BJ (cell line): ENCODE results near the gene KMT2C. TPM values are rescaled to one million over a fixed set of nuclear protein-coding genes. Genes with fewer than 3 reads are reported as not detected.
"Not testable (repeated sequence)": the region's sequence is repeated elsewhere in the genome, so short reads cannot be mapped to it uniquely, and the experiment has no call there.

Experiments used
- CTCF ChIA-PET: fragments of 350-600 bp; formaldehyde crosslinking; extraction: SDS; loops from one replicate; lab custom pipeline; 2021; ENCODE audit warnings: antibody characterized with exemption, inconsistent platforms; lab: Yijun Ruan, JAX
- POLR2A ChIA-PET: fragments of 300-600 bp; sonication (Branson Sonifier 250); formaldehyde crosslinking; extraction: SDS; loops from one replicate; lab custom pipeline; 2021; ENCODE audit warnings: antibody characterized with exemption; lab: Charles Lee
- DNase-seq: peaks from one replicate; pipeline ENCODE4 v3.0.0-alpha.2; 2011; ENCODE audit warnings: low read depth
- H3K27me3 ChIP-seq: 2 replicates; pipeline ENCODE4 v1.6.0; 2011; ENCODE audit warnings: low read length; ENCODE audit not compliant: control insufficient read depth, insufficient read depth
- H3K36me3 ChIP-seq: 2 replicates; pipeline ENCODE4 v1.5.1; 2011; ENCODE audit warnings: low read length; ENCODE audit not compliant: control insufficient read depth, insufficient read depth
- H3K4me3 ChIP-seq: 2 replicates; pipeline ENCODE4 v1.5.1; 2011; ENCODE audit warnings: low read depth, mild to moderate bottlenecking, control low read depth, low read length
- polyA plus RNA-seq: library from polyadenylated mRNA; depleted of rRNA; stranded (reverse); fragments of >200 nt; gene quantifications from 2 replicates; pipeline ENCODE4 v1.2.3, GENCODE V29; 2011
- TF ChIP-seq, protein P1 (sequence below): IDR thresholded peaks from 2 replicates; pipeline ENCODE4 v1.5.1; 2011; ENCODE audit warnings: low read depth, mild to moderate bottlenecking, control low read depth, inconsistent platforms, low read length, moderate library complexity; ENCODE audit not compliant: insufficient read depth

The KMT2C gene
- polyA plus RNA-seq, 1 experiment, result 6.9 TPM

DNA sequence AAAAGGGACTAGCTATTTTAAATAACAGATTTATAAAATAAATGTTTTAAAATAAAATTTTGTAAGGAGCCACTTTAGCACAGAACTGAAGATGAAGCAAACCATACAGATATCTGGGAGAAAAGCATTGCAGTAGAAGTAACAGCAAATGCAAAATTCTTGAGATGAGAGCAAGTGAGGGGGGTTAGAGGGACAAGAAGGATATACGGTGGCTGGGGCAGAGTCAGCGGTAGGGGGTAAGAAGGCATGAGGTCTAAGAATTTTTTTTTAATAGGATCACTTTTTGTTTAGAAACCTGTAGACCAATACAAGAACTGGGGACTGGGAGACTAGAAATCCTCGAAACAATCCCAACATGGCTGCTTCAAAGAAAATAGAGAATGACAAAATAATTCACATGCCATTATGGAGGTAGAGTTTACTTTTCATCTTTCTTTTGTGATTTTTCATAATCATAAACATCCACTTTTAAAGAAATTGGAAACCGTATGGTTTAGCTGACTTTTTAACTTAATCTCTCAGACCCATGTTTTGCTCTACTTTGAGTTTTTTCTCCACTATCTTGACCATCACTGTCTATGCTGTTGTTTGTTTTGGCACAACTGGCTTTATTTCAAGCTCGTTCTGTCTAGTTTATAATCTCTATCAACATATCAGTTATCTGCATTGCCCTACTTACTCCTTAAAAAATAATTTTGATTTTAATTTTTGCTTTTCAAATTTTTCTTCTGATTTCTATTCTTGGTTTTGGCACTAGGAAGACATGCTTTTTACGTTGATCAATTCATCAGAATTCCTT lies 73.5 kb downstream of the KMT2C start:
- POLR2A ChIA-PET, result no interaction called here
- CTCF ChIA-PET, result no interaction called here
- no peak overlapping the region for H3K4me3 ChIP-seq

DNA sequence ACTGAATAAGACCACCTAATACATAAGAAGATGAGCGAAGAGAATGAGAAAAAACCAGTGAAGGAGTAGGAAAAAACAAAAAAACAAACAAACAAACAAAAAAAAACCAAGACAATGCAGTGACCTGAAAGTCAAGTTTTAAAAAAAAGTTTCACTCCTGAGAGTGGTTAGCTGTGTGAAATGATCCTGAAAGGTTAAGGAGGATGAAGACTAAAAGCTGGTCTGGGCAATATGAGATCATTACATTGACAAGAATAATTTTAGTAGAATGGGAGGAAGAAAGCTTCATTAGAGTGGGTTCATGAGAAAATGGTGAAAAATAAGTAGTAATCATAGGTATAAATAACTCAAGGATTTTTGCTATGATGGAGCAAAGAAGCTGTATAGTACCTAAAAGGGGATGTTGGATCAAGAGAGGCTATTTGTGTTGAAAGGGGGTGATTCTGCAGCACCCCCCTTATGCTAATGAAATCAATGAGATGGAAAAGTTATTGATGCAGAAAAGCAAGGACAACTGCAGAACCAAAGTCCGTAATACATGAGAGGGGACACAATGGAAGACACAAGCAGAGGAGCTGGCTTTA lies 80.2 kb downstream of the KMT2C start:
- TF ChIP-seq, protein P1, sequence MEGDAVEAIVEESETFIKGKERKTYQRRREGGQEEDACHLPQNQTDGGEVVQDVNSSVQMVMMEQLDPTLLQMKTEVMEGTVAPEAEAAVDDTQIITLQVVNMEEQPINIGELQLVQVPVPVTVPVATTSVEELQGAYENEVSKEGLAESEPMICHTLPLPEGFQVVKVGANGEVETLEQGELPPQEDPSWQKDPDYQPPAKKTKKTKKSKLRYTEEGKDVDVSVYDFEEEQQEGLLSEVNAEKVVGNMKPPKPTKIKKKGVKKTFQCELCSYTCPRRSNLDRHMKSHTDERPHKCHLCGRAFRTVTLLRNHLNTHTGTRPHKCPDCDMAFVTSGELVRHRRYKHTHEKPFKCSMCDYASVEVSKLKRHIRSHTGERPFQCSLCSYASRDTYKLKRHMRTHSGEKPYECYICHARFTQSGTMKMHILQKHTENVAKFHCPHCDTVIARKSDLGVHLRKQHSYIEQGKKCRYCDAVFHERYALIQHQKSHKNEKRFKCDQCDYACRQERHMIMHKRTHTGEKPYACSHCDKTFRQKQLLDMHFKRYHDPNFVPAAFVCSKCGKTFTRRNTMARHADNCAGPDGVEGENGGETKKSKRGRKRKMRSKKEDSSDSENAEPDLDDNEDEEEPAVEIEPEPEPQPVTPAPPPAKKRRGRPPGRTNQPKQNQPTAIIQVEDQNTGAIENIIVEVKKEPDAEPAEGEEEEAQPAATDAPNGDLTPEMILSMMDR, result no peak
- no peak overlapping the region for H3K4me3 ChIP-seq
- H3K36me3 ChIP-seq, result no peaks in the 10 kb centered on the region
- no peaks in the 10 kb centered on the region for H3K27me3 ChIP-seq
- ChIA-PET CTCF (interaction anchor here (0.7 kb wide), 1 partner anchor 235 kb away, joined by 3 read pairs; no protein-coding TSS in a partner anchor), POLR2A (no interaction called here)
- no peak for DNase-seq

More for the DNA sequence above, 73.5 kb downstream of the KMT2C start:
- H3K36me3 ChIP-seq, result no peaks in the 10 kb centered on the region
- DNase-seq, result no peak
- H3K27me3 ChIP-seq, result no peaks in the 10 kb centered on the region
- TF ChIP-seq, protein P1, result no peak

DNA sequence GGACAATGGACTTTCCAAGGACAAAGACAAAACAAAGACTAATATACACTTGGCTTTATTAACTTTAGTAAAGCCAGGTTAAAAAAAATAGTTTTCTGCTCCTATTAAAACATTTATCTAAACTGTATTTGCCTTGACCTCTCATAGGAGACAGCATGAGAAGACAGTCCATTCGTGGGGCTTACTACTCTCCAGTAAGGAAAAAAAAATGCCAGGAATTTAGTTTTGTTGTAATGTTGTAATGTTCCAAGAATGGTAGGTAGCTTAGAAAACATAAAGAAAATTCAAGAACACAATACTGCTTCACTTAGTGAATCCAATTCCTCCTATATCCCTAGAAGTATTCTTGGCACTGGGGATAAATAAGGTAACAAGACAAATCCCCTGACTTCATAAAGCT lies 81.7 kb downstream of the KMT2C start:
- ChIA-PET CTCF (interaction anchor here (0.6 to 3.4 kb wide), 3 partner anchors 13 to 321 kb away, joined by 3 to 21 read pairs (median 3); no protein-coding TSS in a partner anchor), POLR2A (no interaction called here)
- no peaks in the 10 kb centered on the region for H3K36me3 ChIP-seq
- no peaks in the 10 kb centered on the region for H3K27me3 ChIP-seq
- DNase-seq, result no peak
- H3K4me3 ChIP-seq, result no peak overlapping the region
- TF ChIP-seq, protein P1, result no peak

DNA sequence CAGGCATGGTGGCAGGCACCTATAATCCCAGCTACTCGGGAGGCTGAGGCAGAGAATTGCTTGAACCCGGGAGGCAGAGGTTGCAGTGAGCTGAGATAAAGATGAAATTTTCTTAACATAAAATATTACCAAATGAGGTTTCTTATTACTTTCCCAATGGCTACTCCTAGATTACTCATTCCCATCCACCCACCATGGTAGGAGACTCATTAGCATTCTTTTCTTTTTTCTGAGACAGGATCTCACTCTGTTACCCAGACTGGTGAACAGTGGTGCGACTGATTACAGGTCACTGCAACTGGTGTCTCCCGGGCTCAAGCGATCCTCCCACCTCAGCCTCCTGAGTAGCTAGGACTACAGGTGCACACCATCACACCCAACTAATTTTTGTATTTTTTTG lies 82.5 kb downstream of the KMT2C start:
- H3K36me3 ChIP-seq, result not testable (repeated sequence)

DNA sequence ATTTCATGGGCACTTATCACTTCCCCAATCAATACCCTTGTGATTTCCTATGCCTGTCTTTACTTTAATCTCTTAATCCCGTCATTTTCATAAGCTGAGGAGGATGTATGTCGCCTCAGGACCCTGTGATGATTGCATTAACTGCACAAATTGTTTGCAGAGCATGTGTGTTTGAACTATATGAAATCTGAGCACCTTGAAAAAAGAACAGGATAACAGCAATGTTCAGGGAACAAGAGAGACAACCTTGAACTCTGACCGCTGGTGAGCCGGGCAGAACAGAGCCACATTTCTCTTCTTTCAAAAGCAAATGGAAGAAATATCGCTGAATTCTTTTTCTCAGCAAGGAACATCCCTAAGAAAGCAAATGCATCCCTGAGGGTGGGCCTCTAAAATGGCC lies 84.1 kb downstream of the KMT2C start:
- DNase-seq, H3K4me3 ChIP-seq, H3K27me3 ChIP-seq, POLR2A ChIA-PET, H3K36me3 ChIP-seq: not testable (repeated sequence)
- CTCF ChIA-PET, result interaction anchor here (1.3 to 3.4 kb wide), 2 partner anchors 10 to 14 kb away, joined by 3 to 21 read pairs; no protein-coding TSS in a partner anchor

More for the DNA sequence above, 82.5 kb downstream of the KMT2C start:
- ChIA-PET POLR2A (interaction anchor here (0.7 kb wide), 1 partner anchor 71 kb away, joined by 3 read pairs; no protein-coding TSS in a partner anchor), CTCF (interaction anchor here (3.4 kb wide), 1 partner anchor 12 kb away, joined by 21 read pairs; no protein-coding TSS in a partner anchor)
- H3K27me3 ChIP-seq, DNase-seq, H3K4me3 ChIP-seq: not testable (repeated sequence)

DNA sequence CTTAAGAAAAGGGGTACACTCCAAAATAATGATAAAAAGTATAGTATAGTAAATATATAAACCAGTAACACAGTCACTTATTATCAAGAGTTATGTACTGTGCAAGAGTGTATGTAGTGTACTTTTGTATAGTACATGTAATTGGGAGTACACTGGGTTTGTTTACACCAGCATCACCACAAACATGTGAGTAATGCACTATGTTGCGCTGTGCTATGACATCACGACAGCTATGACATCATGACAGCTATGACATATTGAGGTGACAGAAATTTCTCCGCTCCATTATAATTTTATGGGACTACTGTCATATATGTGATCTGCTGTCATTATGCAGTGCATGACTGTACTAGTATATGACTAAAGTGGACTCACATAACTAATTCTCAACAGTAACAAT lies 84.6 kb downstream of the KMT2C start:
- TF ChIP-seq, protein P1, result no peak
- CTCF ChIA-PET, result interaction anchor here (0.7 to 1.3 kb wide), 2 partner anchors 10 to 14 kb away, joined by 3 read pairs; no protein-coding TSS in a partner anchor
- Histone ChIP-seq H3K36me3 (no peaks in the 10 kb centered on the region), H3K4me3 (no peak overlapping the region), H3K27me3 (no peaks in the 10 kb centered on the region)
- no peak for DNase-seq
- POLR2A ChIA-PET, result no interaction called here
